Vagina (tissue), 2 donors: Measurements from ENCODE around the gene CD93. TPM values are rescaled to one million over a fixed set of nuclear protein-coding genes. Genes with fewer than 3 reads are reported as not detected.

Experiments
- DNase-seq, 2 donors: peaks; one replicate each; pipeline ENCODE4 v3.0.0-alpha.2; 2017; ENCODE audit errors: extremely low spot score in 2 of 2
- H3K27ac ChIP-seq: fragments of 200-600 bp; sonication (generic); one replicate; pipeline ENCODE4 v1.5.1; 2019
- H3K27me3 ChIP-seq: fragments of 200-600 bp; sonication (generic); one replicate; pipeline ENCODE4 v1.5.1; 2019
- H3K36me3 ChIP-seq, 2 donors: fragments of 200-600 bp; sonication (generic); one replicate each; pipeline ENCODE4 v1.5.1; 2017 to 2019
- H3K4me1 ChIP-seq: fragments of 200-600 bp; sonication (generic); one replicate; pipeline ENCODE4 v1.5.1; 2019
- H3K4me3 ChIP-seq, 2 donors: fragments of 200-600 bp; sonication (generic); 1 replicate in 1 of 2; 2 replicates in 1 of 2; pipeline ENCODE4 v1.5.1; 2016 to 2019
- H3K9me3 ChIP-seq: fragments of 200-600 bp; sonication (generic); one replicate; pipeline ENCODE4 v1.5.1; 2019
- CTCF ChIP-seq, 3 experiments: fragments of 450-650 bp in 2 of 3; fragments of 200-600 bp in 1 of 3; sonication (generic) in 1 of 3; IDR thresholded peaks; one replicate each; pipeline ENCODE4 v1.5.1; 2017 to 2019; ENCODE audit warnings: antibody characterized with exemption in 3 of 3, mild to moderate bottlenecking in 2 of 3, moderate library complexity in 2 of 3
- POLR2A ChIP-seq, 2 donors: fragments of 450-650 bp; IDR thresholded peaks; one replicate each; pipeline ENCODE4 v1.6.1; 2017; ENCODE audit warnings: antibody characterized with exemption in 2 of 2, mild to moderate bottlenecking in 2 of 2, moderate library complexity in 2 of 2
- POLR2AphosphoS5 ChIP-seq, 2 donors: sonication (generic); formaldehyde crosslinking; IDR thresholded peaks; one replicate each; pipeline ENCODE4 v1.9.0; 2017; ENCODE audit warnings: antibody characterized with exemption in 2 of 2, mild to moderate bottlenecking in 2 of 2, low read depth in 1 of 2; ENCODE audit not compliant: insufficient read depth in 1 of 2
- intact Hi-C: fragments of 100-400 bp; cut with DNase I; formaldehyde crosslinking; loops from one replicate; pipeline ENCODE4 v1.15.1; 2023
- total RNA-seq: library from RNA; depleted of rRNA; stranded (reverse); fragments of >200 nt; gene quantifications from one replicate; pipeline ENCODE4 v1.2.3, GENCODE V29; 2016

CD93 gene
- total RNA-seq, 1 donor from 2014 or later, result 45.4 TPM

GRCh38 chr20:23050076-23050838 is 35.9 kb downstream of the CD93 start:
- no peaks in the 10 kb centered on the region for H3K36me3 ChIP-seq
- peak in 1 of 2 donors; percentile 6 for TF ChIP-seq POLR2AphosphoS5 (IDR thresholded peaks at IDR 0.05; ENCODE audit: insufficient read depth in 1 of 2, low read depth in 1 of 2)
- TF ChIP-seq CTCF (IDR thresholded peaks at IDR 0.05), result no peak
- TF ChIP-seq POLR2A (IDR thresholded peaks at IDR 0.05), result no peak
- no peaks in the 10 kb centered on the region for H3K9me3 ChIP-seq
- no peaks in the 10 kb centered on the region for H3K27me3 ChIP-seq
- DNase-seq, result no peak
- intact Hi-C loops, result loop anchor here (10.0 kb wide), 1 partner anchor 295 kb away; no protein-coding TSS in a partner anchor
- H3K4me3 ChIP-seq, result peak overlapping the region; percentile 48 to 49
- peaks cover 50% of the 10 kb centered on the region for H3K4me1 ChIP-seq
- peak overlapping the region; percentile 67 for H3K27ac ChIP-seq

- H3K9me3 ChIP-seq, result no peaks in the 10 kb centered on the region
- H3K27ac ChIP-seq, result peak within 1 kb of the TSS; percentile 67
- H3K36me3 ChIP-seq, result no peaks in the 10 kb centered on the region
- H3K4me1 ChIP-seq, result peaks cover 50% of the 10 kb centered on the region
- intact Hi-C loops, result loop anchor here (10.0 kb wide), 2 partner anchors 295 to 355 kb away; no protein-coding TSS in a partner anchor
- no peaks in the 10 kb centered on the region for H3K27me3 ChIP-seq
- H3K4me3 ChIP-seq, result peak within 1 kb of the TSS; percentile 48 to 49
- TF ChIP-seq CTCF (IDR thresholded peaks at IDR 0.05), result no peak
- TF ChIP-seq POLR2A (IDR thresholded peaks at IDR 0.05), result peak in 1 of 2 donors; percentile 65
- TF ChIP-seq POLR2AphosphoS5 (IDR thresholded peaks at IDR 0.05; ENCODE audit: insufficient read depth in 1 of 2, low read depth in 1 of 2), result peak; percentile 82 to 86
- no peak for DNase-seq
These were observed 36.7 kb downstream of the CD93 start, which contains the start of gene THBD for GRCh38 chr20:23049201-23050075. Gene THBD, minus strand, starts transcription at chr20:23049672. Its CDS starts 168 bp downstream, at chr20:23049504.

DNA sequence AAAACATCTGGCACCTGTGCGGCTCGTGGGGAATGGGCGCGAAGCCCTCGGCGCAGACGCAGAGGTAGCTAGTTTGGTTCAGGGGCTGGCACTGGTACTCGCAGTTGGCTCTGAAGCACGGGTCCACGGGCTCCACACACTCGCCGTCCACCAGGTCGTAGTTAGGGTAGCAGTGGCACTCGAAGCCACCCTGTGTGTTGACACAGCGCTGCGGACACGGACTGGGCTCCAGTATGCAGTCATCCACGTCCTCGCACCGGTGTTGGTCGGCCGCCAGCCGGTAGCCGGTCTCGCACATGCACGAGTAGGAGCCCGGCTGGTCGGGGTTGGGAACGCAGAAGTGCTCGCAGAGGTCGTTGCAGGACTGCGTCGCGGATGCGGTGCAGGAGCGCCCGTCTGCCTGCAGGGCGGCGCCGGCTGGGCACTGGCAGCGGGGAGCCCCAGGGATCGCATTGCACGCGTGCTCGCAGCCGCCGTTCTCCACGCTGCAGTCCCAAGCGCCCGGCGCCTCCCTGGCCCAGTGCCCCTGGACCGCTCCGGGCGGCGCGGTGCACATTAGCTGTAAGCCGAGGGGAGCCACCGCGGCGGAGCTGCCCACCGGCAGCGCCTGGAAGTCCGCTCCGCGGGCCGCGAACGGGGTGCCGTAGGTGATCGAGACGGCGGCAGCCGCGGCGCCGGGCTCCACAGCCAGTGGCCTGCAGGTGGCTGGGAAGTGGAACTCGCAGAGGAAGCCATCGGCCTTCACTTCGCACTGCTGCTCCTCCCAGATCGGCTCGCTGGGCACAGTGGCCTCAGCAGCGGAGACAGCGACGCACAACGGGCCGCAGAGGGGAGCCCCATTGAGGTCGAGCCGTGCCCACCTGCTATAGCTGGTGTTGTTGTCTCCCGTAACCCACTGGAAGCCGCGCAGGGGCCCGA is 37.6 kb downstream of the CD93 start:
- DNase-seq, result no peak
- TF ChIP-seq POLR2A (IDR thresholded peaks at IDR 0.05), result no peak
- peak in 2 of 3 experiments; percentile 1 to 30 for TF ChIP-seq CTCF (IDR thresholded peaks at IDR 0.05)
- TF ChIP-seq POLR2AphosphoS5 (IDR thresholded peaks at IDR 0.05; ENCODE audit: insufficient read depth in 1 of 2, low read depth in 1 of 2), result no peak
- Histone ChIP-seq H3K27ac (peak overlapping the region; percentile 67), H3K27me3 (no peaks in the 10 kb centered on the region), H3K4me3 (peak overlapping the region; percentile 48 to 49), H3K4me1 (peaks cover 50% of the 10 kb centered on the region), H3K9me3 (no peaks in the 10 kb centered on the region), H3K36me3 (no peaks in the 10 kb centered on the region)
- intact Hi-C loops, result loop anchor here (10.0 kb wide), 1 partner anchor 354 kb away; no protein-coding TSS in a partner anchor

DNA sequence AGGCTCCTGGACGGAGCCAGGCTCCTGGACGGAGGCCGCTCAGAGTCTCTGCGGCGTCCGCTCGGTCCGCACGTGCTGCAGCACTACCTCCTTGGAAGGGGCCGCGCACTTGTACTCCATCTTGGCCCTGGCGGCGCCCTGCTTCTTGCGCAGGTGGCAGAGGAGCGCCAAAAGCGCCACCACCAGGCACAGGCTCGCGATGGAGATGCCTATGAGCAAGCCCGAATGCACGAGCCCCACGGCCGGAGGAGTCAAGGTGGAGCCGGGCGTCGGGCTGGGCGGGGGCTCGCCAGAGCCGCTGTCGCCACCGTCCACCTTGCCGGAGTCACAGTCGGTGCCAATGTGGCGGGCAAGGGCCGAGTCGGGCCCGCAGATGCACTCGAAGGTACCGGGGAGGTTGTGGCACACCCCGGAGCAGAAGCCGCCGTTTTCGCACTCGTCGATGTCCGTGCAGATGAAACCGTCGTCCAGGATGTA is 38.3 kb downstream of the CD93 start:
- intact Hi-C loops, result loop anchor here (10.0 kb wide), 1 partner anchor 353 kb away; no protein-coding TSS in a partner anchor
- H3K4me3 ChIP-seq, result peak overlapping the region; percentile 48 to 49
- H3K4me1 ChIP-seq, result peaks cover 50% of the 10 kb centered on the region
- peak in 1 of 2 donors; percentile 17 for TF ChIP-seq POLR2AphosphoS5 (IDR thresholded peaks at IDR 0.05; ENCODE audit: insufficient read depth in 1 of 2, low read depth in 1 of 2)
- no peak for TF ChIP-seq CTCF (IDR thresholded peaks at IDR 0.05)
- no peaks in the 10 kb centered on the region for H3K36me3 ChIP-seq
- no peaks in the 10 kb centered on the region for H3K9me3 ChIP-seq
- no peak overlapping the region for H3K27ac ChIP-seq
- no peak for DNase-seq
- no peaks in the 10 kb centered on the region for H3K27me3 ChIP-seq
